Spleen (tissue), 11 donors: ENCODE data around the gene TMEM50B. TPM values are rescaled to one million over a fixed set of nuclear protein-coding genes. Genes with fewer than 3 reads are reported as not detected.

Experiments
- DNase-seq: peaks from one replicate; pipeline ENCODE4 v3.0.0-alpha.2; 2020
- H3K27ac ChIP-seq, 8 donors: fragments of 200-600 bp; sonication (generic) in 7 of 8; 1 replicate in 4 of 8; 2 replicates in 4 of 8; pipeline versions ENCODE4 v1.5.0 to v1.8.0; 2016 to 2021; ENCODE audit warnings: inconsistent platforms in 4 of 8, mild to moderate bottlenecking in 4 of 8, moderate library complexity in 1 of 8
- H3K27me3 ChIP-seq, 7 donors: fragments of 200-600 bp; sonication (generic) in 6 of 7; replicated peaks in 1 of 7; 1 replicate in 4 of 7; 2 replicates in 3 of 7; pipeline versions ENCODE4 v1.5.0 to v1.8.0; 2016 to 2021; ENCODE audit warnings: inconsistent platforms in 3 of 7, mild to moderate bottlenecking in 1 of 7
- H3K36me3 ChIP-seq, 6 donors: fragments of 200-600 bp; sonication (generic) in 5 of 6; 1 replicate in 4 of 6; 2 replicates in 2 of 6; pipeline versions ENCODE4 v1.5.0 to v1.8.0; 2016 to 2021; ENCODE audit warnings: inconsistent platforms in 2 of 6
- H3K4me1 ChIP-seq, 6 donors: fragments of 200-600 bp; sonication (generic) in 5 of 6; 1 replicate in 3 of 6; 2 replicates in 3 of 6; pipeline versions ENCODE4 v1.5.0 to v1.8.0; 2016 to 2021; ENCODE audit warnings: inconsistent platforms in 3 of 6
- H3K4me3 ChIP-seq, 8 donors: fragments of 200-600 bp; sonication (generic) in 7 of 8; 1 replicate in 4 of 8; 2 replicates in 4 of 8; pipeline versions ENCODE4 v1.5.0 to v1.8.0; 2016 to 2021; ENCODE audit warnings: inconsistent platforms in 4 of 8, mild to moderate bottlenecking in 4 of 8, moderate library complexity in 2 of 8
- H3K9me3 ChIP-seq, 8 donors: fragments of 200-600 bp; sonication (generic) in 7 of 8; 1 replicate in 4 of 8; 2 replicates in 4 of 8; pipeline versions ENCODE4 v1.5.0 to v1.8.0; 2016 to 2021; ENCODE audit warnings: inconsistent platforms in 4 of 8
- POLR2A ChIP-seq, 3 donors: fragments of 450-650 bp; IDR thresholded peaks; one replicate each; pipeline ENCODE4 v1.5.1; 2017; ENCODE audit warnings: antibody characterized with exemption in 3 of 3, mild to moderate bottlenecking in 1 of 3
- POLR2AphosphoS5 ChIP-seq, 3 donors: sonication (generic); formaldehyde crosslinking; IDR thresholded peaks; one replicate each; pipeline ENCODE4 v1.5.1; 2017; ENCODE audit warnings: antibody characterized with exemption in 3 of 3
- WGBS, 5 donors: extraction: QIAGEN DNeasy Blood & Tissue Kit in 3 of 5; methylation state at CpG; one replicate each; pipeline versions ENCODE4 v1.1.5 to v1.1.7; 2013 to 2018; 5-methylcytosine and 5-hydroxymethylcytosine counted together
- intact Hi-C: fragments of 100-400 bp; cut with DNase I; formaldehyde crosslinking; loops from one replicate; pipeline ENCODE4 v1.15.0; 2023; ENCODE audit warnings: low total_unique reads
- polyA plus RNA-seq, 3 donors: library from polyadenylated mRNA; stranded (reverse); fragments of 200-250 nt; gene quantifications; one replicate each; pipeline ENCODE4 v1.2.1, GENCODE V29; 2013
- total RNA-seq, 7 donors: library from RNA; depleted of rRNA in 3 of 7; stranded (reverse); fragments of >200 nt in 3 of 7; fragmentation: NEBNext Ultra II Directional in 4 of 7; extraction: Animal tissue kit (Norgen Biotek cat#: 25700) in 4 of 7; gene quantifications; one replicate each; pipeline versions ENCODE4 v1.1.0 to v1.2.1, GENCODE V29; 2016 to 2021
- TF ChIP-seq, protein P1 (sequence below), 11 experiments: fragments of 200-600 bp in 7 of 11; fragments of 450-650 bp in 4 of 11; sonication (generic) in 4 of 11; IDR thresholded peaks in 8 of 11; conservative IDR thresholded peaks in 3 of 11; 1 replicate in 7 of 11; 2 replicates in 4 of 11; pipeline versions ENCODE4 v1.4.0 to v1.8.0; 2016 to 2021; ENCODE audit warnings: antibody characterized with exemption in 11 of 11, inconsistent platforms in 4 of 11, mild to moderate bottlenecking in 1 of 11
- donor health status: healthy with polysubstance abuse.
- donor health status: DM: no; HTN: no; CAD: no; lungs with moderate emphysema.
- donor health status: DM: no; HTN: no; CAD: no.
- donor health status: Bipolar disorder and iron deficiency.
- donor health status: healthy.
- donor health status: DM: no; HTN: no; CAD: no.
- donor health status: DM: yes; HTN: yes; CAD: no.

TMEM50B gene
- total and polyA plus RNA-seq, 10 donors: 30.7 to 78.5 (median 43.3) TPM

GRCh38 chr21:33425825-33426224, 53.9 kb downstream of the TMEM50B start:
- 92 to 95% (median 94%) methylated on average over 3 of the region's 3 CpGs for WGBS, 5 donors
- H3K4me1 ChIP-seq: peaks cover 0 to 39% (median 0%) of the 10 kb centered on the region in 6 donors
- no peak overlapping the region for H3K4me3 ChIP-seq
- TF ChIP-seq, protein P1, sequence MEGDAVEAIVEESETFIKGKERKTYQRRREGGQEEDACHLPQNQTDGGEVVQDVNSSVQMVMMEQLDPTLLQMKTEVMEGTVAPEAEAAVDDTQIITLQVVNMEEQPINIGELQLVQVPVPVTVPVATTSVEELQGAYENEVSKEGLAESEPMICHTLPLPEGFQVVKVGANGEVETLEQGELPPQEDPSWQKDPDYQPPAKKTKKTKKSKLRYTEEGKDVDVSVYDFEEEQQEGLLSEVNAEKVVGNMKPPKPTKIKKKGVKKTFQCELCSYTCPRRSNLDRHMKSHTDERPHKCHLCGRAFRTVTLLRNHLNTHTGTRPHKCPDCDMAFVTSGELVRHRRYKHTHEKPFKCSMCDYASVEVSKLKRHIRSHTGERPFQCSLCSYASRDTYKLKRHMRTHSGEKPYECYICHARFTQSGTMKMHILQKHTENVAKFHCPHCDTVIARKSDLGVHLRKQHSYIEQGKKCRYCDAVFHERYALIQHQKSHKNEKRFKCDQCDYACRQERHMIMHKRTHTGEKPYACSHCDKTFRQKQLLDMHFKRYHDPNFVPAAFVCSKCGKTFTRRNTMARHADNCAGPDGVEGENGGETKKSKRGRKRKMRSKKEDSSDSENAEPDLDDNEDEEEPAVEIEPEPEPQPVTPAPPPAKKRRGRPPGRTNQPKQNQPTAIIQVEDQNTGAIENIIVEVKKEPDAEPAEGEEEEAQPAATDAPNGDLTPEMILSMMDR (IDR thresholded peaks at IDR 0.05 in 8 of 11, conservative IDR thresholded peaks at IDR 0.05 in 3 of 11): no peak
- TF ChIP-seq POLR2AphosphoS5 (IDR thresholded peaks at IDR 0.05) (no peak), POLR2A (IDR thresholded peaks at IDR 0.05) (no peak)
- intact Hi-C loops: no loop called here
- H3K27ac ChIP-seq: peak overlapping the region in 2 of 8 donors; percentile 13 to 49
- H3K27me3 ChIP-seq: no peaks in the 10 kb centered on the region
- DNase-seq: no peak
- peaks cover 0 to 100% (median 94%) of the 10 kb centered on the region in 6 donors for H3K36me3 ChIP-seq
- H3K9me3 ChIP-seq: no peaks in the 10 kb centered on the region

GRCh38 chr21:33424214-33424613, 55.6 kb downstream of the TMEM50B start:
- H3K9me3 ChIP-seq: no peaks in the 10 kb centered on the region
- TF ChIP-seq POLR2AphosphoS5 (IDR thresholded peaks at IDR 0.05) (peak in 1 of 3 donors; percentile 23), POLR2A (IDR thresholded peaks at IDR 0.05) (no peak)
- intact Hi-C loops: no loop called here
- peaks cover 0 to 100% (median 93%) of the 10 kb centered on the region in 6 donors for H3K36me3 ChIP-seq
- peaks cover 0 to 41% (median 6%) of the 10 kb centered on the region in 6 donors for H3K4me1 ChIP-seq
- no peak overlapping the region for H3K27ac ChIP-seq
- H3K4me3 ChIP-seq: no peak overlapping the region
- DNase-seq: peak; percentile 3
- 92 to 95% (median 93%) methylated on average over 9 of the region's 9 CpGs for WGBS, 5 donors
- H3K27me3 ChIP-seq: no peaks in the 10 kb centered on the region

DNA sequence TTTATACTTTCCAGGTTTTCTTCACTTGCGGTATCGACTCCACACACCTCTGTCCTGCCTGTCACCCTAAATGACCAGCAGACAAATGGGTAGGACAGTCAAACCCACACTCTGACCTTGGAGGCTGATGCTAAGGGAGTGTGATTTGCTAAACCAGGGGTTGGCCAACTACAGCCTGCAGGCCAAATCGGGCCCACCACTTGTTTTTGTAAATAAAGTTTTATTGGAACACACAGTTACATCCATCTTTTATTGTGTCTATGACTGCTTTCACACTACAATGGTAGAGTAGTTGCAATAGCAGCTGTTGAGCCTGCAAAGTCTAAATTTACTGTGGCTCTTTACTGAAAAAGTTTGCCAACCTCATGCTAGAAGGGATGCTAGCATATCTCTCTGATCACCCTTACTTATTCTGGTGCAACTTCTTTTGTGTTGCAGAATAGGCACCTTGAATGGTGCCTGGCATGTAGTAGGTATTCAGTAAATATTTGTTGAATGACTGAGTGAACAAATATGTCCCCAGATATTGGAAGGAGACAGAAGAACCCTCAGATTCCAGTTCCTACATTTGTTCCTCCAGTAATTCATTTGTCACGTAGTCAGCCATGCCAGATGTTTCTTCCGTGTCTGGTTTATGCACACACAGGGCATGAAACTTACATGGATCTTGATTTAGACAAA, 57.9 kb downstream of the TMEM50B start:
- no peaks in the 10 kb centered on the region for H3K27me3 ChIP-seq
- no peaks in the 10 kb centered on the region for H3K9me3 ChIP-seq
- WGBS, 5 donors: 95 to 98% (median 96%) methylated on average over 5 of the region's 5 CpGs
- no peak overlapping the region for H3K27ac ChIP-seq
- TF ChIP-seq, protein P1 (IDR thresholded peaks at IDR 0.05 in 8 of 11, conservative IDR thresholded peaks at IDR 0.05 in 3 of 11): no peak
- TF ChIP-seq POLR2AphosphoS5 (IDR thresholded peaks at IDR 0.05): peak in 1 of 3 donors; percentile 31
- H3K4me3 ChIP-seq: no peak overlapping the region
- H3K4me1 ChIP-seq: peaks cover 0 to 46% (median 9%) of the 10 kb centered on the region in 6 donors
- H3K36me3 ChIP-seq: peaks cover 0 to 100% (median 88%) of the 10 kb centered on the region in 6 donors
- intact Hi-C loops: no loop called here
- no peak for DNase-seq

DNA sequence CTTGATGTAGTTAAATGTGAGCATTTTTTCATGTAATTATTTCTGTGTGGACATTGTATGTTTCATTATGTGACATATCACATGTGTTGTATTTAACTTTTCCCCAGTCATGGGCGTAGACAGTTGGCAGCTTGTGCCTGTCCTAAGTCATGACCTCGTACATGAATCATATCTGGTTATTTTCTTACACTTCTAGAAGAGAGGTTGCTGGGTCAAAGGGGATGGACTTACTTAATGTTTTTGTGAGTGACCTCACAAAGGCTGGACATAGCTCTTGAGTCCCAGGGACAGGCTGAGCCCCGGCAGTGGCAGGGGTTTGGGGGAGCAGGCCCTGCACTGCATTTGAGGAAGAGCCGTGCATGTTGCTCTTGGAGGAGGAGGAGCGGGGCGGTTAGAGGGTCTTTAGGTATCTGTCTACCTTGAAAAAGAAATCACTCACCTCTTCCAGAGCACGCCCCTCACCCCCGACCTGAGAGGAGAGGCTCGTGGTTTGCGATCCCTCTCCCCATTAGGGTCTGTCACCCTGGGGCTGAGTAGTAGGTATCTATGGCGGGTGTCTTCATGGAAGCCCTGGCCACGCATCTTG, 60.1 kb downstream of the TMEM50B start:
- intact Hi-C loops: no loop called here
- 85 to 94% (median 93%) methylated on average over 12 of the region's 12 CpGs for whole genome bisulfite sequencing, 5 donors
- Histone ChIP-seq H3K4me3 (no peak overlapping the region), H3K27me3 (no peaks in the 10 kb centered on the region), H3K4me1 (peaks cover 0 to 60% (median 14%) of the 10 kb centered on the region in 6 donors), H3K9me3 (no peaks in the 10 kb centered on the region), H3K36me3 (peaks cover 0 to 100% (median 88%) of the 10 kb centered on the region in 6 donors), H3K27ac (peak overlapping the region in 3 of 8 donors; percentile 42 to 53 (median 44))
- DNase-seq: no peak
- TF ChIP-seq POLR2AphosphoS5 (IDR thresholded peaks at IDR 0.05): peak in 1 of 3 donors; percentile 41
- TF ChIP-seq, protein P1 (IDR thresholded peaks at IDR 0.05 in 8 of 11, conservative IDR thresholded peaks at IDR 0.05 in 3 of 11): no peak
